Suppressor macrophage treated with lipopolysaccharide for 1 hour (primary cell): Measurements from ENCODE around the gene DCP1B.
A peak's percentile ranks its signal among the peaks of the same experiment; 100 is the strongest.

Source experiments
- DNase-seq, 3 donors: peaks; one replicate each; pipeline ENCODE4 v3.0.0-alpha.2; 2020 to 2022

The DCP1B gene

DNA sequence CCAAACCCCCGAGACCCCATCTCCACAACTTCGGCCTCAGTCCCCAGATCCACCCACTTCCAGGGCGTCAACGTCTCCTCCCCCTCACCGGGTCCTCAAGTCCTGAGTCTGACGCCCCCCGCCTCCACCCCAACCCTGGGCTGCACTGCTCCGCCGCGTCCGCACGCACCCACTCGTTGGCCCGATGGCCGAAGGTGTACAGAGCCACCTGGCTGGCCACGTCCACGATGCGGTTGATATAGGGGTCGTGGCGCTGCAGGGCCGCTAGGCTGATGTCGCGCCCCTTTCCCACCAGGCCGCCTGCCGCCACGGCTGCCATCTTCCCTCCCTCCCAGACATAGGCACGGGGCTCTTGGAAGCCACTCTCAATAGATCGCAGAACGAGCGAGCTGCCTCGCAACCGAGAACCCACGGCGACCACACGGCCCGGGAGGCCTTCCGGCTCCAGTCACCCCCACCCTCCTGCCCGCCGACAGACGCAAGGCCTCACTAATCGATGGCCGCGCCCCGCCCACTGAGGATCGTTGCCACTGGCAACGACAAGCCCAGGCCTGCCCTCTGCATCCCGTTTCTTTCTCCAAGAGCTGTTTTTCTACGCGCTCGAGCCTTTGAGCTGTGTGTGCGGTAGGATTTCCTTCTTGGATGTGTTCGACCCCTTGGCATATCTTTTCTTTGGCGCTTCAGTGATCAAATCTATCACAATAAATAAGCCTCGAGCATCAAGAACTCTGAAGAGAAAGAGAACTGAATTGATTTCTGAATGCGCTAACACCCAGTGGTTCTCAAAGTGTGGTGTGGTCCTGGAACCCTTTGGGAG is at the start of gene DCP1B:
TSS of gene DCP1B (minus strand) at position 345 of the 817 bp plus-strand sequence. CDS start at position 319, 26 bp downstream.
- DNase-seq: peak; percentile 94 to 96 (median 96)

DNA sequence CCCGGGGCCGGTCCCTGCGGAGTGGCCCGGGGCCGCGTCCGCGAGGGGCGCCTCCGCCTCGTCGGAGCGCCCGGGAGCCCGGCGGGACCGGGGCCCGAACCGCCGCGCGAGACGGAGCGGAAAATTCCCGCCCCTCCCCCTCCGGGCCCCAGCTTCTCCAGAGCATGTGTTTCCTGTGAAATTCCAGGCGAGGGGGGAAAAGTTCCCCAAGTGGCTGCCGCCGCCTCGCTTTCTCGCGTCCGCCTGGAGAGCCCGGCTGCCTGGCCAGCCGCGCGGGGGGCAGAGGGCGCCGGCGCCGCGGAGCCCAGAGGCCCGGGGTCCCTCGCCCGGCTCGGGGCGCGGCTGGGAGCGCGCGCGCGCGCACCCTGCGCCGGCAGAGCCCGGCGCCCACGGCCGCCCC is 49.4 kb upstream of the DCP1B start:
- peak in 1 of 3 donors; percentile 27 for DNase-seq

DNA sequence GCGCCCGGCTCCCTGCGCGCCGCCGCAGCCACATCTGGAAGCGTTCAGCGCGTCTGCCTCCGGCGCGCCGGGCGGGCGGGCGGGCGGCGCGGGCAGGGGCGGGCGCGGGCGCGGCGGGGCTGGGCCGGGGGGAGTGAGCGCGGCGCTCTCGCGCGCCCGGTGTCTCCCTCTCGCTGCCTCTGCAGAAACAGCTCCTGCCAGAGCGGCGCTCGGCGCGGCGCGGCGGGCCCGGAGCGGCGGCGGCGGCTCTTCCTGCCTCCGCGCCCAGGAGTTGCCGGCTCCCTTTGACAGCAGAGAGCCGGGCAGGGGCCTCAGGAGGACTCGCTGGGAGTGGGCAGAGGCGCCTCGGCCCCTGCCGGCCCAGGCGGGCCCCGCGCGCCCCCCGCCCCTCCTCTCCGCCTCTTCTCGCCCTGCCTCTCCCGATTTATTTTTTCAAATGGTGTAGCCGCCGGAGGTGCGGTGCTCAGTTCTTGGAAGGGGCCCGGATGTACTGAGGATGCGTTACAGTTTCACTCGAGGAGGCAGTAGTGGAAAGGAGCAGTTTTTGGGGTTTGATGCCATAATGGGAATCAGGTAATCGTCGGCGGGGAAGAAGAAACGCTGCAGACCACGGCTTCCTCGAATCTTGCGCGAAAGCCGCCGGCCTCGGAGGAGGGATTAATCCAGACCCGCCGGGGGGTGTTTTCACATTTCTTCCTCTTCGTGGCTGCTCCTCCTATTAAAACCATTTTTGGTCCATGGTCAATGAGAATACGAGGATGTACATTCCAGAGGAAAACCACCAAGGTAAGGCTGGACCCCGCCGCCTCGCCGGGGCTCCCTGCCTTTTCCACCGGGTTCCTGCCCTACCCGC is 48.8 kb upstream of the DCP1B start, which contains the start of gene CACNA1C:
TSS of gene CACNA1C (plus strand) at position 162 of the 853 bp plus-strand sequence. CDS start at position 738, 576 bp downstream.
- peak in 1 of 3 donors; percentile 60 for DNase-seq

DNA sequence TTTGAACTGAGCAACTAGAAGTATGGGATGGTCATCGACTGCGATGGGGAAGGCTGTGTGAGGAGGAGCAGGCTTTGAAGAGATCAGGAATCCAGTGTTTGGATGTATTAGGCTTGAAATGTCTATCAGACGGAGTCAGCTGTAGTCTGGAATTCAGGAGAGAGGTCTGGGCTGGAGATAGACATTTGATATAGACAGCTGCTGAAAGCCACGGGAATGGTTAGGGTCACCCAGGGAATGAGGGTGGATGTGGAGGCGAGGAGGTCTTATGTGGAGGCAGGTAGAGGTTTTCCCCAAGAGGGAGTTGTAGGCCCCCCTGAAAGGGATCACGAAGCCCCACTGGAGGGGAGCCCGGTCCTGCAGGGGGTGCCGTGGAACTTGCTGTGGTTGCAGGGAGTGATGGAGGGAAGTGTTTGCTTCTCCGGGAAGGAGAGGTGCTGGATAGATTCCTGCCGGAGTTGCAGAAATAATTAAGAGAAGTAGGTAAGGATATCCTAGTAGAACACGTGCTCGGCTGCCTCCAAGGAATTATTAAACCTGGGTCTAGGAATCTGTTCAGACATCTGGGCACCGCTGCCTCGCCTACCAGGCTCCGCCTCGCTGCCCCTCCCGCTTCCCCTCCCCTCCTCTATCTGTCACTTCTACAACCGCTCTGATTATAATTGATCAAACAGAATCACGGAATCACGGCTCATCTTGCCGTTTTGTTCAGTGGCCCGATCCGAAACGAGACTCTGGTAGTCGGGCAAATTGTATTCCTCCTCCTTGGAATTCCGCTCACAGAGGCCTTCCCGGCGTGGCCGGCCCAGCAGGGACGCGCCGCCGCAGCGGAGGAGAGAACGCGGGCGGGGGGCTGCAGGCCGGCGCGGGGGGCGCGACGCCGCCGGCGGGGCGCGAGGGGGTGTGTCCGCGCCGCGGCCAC is 47.7 kb upstream of the DCP1B start:
- no peak for DNase-seq

GRCh38 chr12:2049604-2050540 is 45.6 kb upstream of the DCP1B start:
- DNase-seq: no peak

GRCh38 chr12:2047752-2048151 is 43.5 kb upstream of the DCP1B start:
- DNase-seq: no peak

GRCh38 chr12:2046957-2047356 is 42.7 kb upstream of the DCP1B start:
- DNase-seq: no peak

GRCh38 chr12:2044165-2044564 is 39.9 kb upstream of the DCP1B start:
- DNase-seq: no peak

DNA sequence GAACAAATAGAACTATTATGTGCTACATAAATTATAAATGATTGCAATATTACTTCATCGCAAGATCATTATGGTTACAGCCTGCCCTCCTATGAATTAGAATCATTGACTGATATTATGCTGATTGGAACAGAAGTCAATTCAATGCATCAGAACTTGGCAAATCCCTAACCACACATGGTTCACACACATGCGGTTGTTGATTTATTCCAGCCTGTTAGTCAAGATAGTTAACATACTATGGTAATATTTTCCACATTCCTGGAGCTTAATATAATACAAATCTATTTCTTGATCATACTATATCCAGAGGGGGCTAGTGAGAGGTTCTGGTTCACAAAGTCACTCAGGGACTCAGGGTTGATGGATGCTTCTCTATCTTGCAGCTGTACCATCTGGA is 38.8 kb upstream of the DCP1B start:
- no peak for DNase-seq

GRCh38 chr12:2039034-2039433 is 34.8 kb upstream of the DCP1B start:
- DNase-seq: no peak

GRCh38 chr12:2035431-2036055 is 31.3 kb upstream of the DCP1B start:
- no peak for DNase-seq

- peak; percentile 84 to 98 (median 94) for DNase-seq
These were observed 30.6 kb upstream of the DCP1B start for GRCh38 chr12:2034633-2035430.

DNA sequence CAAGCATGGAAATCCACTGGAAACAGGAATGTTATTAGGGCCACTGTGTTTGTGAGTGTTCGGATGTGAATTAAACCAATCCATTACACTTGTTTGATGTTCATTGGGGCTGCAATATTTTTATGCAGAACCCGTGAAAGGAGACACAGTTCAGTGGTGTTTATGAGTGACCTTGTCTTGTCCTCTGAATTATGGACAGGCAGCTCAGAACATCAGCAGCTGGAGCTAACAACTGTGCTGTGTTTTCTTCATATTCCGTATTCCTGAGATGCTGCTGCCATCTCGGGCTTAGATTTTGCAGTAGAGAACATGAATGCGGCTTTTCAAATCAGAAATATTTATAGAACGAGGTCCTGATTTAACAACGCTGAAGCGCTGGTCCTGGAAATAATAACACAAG is 28.2 kb upstream of the DCP1B start:
- no peak for DNase-seq

GRCh38 chr12:2029851-2030250 is 25.6 kb upstream of the DCP1B start:
- DNase-seq: no peak

GRCh38 chr12:2027351-2027750 is 23.1 kb upstream of the DCP1B start:
- no peak for DNase-seq

DNA sequence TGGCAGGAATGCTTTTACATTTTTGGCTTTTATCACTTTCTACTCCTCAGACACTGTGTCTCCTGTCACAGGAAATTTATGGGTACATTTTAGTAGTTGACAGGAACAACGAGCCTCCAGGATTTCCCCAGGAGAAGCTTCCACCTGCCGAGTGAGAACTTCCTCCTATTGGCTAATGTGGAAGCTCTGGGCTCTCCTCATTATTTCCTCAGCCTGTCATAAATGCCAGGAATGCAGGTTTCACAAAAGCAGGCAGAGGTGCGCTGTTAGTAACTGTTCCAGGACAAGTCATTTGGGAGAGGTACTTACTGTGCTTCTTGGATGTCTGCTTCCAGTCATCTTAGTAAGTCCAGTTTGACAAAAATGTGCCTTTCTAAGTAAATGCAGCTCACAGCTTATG is 19.1 kb upstream of the DCP1B start:
- DNase-seq: no peak

DNA sequence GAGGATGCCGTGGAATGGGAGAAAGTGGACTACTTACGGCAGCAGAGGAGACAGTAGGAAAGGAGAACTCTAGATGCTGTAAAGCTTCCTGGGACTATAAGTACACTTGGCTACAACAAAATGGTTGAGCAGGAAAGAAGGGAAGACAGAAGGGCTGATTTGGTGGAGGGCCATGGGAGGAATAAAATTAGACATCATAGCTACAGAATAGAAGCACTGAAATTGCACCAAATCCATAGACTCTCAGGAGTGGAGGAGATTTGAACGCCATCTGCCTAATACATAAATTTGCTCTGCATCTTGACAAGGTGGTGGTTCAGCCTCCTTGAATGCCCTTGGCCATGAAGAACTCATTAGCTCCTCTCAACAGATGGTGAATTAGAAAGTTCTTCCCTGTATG is 16.3 kb upstream of the DCP1B start:
- DNase-seq: no peak

DNA sequence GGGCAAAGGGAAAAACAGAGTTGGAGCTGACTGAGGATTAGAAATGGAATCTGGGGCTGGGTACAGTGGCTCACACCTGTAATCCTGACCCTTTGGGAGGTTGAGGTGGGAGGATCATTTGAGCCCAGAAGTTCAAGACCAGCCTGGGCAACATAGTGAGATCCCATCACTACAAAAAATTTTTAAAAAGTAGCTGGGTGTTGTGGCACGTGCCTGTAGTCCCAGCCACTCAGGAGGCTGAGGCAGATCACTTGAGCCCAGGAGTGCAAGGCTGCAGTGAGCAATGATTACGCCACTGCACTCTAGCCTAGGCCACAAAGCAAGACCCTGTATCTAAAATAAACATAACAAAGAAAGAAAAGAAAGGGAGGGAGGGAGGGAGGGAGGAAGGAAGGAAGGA is 14.9 kb upstream of the DCP1B start:
- DNase-seq: no peak

- DNase-seq: no peak
These were observed 14.1 kb upstream of the DCP1B start for GRCh38 chr12:2018391-2018790.
